SH-SY5Y (cell line): ENCODE data around the gene PGS1.

ENCODE experiments used
- GATA2 ChIP-seq: IDR thresholded peaks from 2 replicates; pipeline ENCODE4 v1.6.1; 2011; ENCODE audit warnings: mild to moderate bottlenecking, low read depth, low read length
- GATA3 ChIP-seq: IDR thresholded peaks from 2 replicates; pipeline ENCODE4 v1.6.1; 2011; ENCODE audit warnings: low read depth, mild to moderate bottlenecking, low read length, moderate library complexity

GRCh38 chr17:78392295-78392694, 13.8 kb downstream of the PGS1 start:
- TF ChIP-seq GATA3 (no peak), GATA2 (no peak)
